HG02610 (cell line): ENCODE results near the gene CDH4.

ENCODE experiments used
- ATAC-seq: cut with Tn5 transposase; IDR thresholded peaks from one replicate; pipeline ENCODE4 v1.9.1; 2021; ENCODE audit warnings: mild to moderate bottlenecking, moderate library complexity; ENCODE audit not compliant: unreplicated experiment

The CDH4 gene

DNA sequence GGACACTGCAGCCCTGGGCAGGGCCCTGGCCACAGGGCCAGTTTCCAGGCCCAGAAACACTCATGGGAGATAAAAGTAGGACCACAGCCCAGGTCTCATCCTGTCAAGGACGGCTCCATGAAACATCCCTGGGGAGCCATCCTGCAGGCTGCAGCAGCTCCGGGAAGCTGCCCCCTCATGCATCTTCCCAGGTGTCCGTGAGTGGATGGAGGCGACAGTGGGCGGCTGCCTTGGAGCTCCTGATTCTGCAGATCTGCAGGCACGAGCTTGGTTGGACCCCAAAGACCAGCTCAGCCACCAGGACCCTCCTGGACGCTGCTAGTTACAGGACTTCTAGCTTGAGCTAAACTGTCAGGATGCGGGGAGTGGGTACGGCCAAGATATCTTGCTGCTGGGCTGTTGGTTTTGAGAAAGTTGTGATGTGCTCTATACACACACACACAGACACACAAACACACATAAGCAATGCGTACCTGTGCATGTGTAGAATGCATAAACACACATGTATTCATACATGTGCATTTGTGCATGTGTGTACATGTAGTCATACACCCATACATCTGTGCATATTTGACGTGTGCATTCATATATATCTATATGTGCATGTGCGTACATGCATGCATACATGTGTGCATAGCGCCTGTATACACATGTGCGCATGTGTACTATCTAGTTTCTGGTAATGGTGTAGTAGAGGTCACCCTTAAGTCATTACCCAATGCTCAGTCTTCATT lies 515.9 kb downstream of the CDH4 start:
- ATAC-seq = no peak

DNA sequence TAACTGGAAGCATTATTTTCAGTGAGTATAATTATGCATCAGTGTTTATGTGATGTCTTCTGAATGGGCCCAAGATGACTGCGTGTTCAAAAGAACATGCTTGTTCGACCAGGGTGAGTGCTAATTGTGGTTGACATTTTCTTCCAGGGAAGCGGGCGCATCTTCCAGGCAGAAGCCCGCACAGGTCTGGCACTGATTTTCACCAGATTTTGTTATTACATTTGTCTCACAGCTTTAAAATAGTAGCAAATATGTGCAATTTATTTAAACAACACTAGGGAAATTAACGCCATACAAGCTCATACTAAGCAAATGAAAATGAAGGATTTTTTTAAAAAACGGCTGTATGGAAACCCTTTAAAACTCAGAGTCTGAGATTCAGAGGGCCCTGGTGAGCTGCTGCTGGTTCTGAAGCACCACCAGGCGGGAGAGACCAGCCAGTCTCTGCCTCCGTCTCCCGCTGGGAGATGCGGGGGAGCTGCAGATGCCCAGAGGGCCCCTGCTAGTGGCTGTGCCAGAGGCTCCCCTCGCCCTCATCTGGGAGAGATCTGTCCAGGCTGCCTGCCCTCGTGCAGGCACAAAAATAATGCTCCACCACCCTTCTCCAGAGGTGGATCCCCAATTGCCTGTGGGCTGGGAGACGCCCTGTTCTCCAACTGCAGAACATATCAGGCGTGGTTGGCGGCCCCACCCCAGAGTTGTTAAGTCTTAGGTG lies 516.7 kb downstream of the CDH4 start:
- ATAC-seq = no peak

DNA sequence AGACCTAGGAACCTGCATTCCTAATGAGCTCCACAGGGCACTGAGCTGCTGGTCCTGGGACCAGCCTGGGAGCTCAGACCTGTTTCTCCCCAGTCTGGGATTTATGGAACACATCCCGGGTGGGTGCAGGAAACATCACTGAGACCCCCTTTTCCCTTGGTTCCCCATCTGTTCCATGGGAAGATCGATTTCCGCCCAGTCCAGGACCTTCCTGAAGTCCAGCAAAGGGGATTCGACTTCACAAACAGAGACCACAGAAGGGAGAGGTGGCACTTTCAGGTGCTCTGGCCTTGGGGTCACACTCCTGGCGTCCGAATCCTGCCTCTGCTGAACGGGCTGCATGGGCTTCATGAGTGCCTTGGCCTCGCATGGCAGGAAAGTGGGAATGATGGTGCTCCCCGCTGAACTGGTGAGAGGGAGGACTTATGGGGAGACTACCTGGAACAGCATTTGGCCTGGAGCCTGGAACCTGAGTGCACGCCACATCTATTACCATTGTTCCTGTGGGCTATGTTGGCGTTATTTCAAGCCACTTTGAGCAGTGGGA lies 517.3 kb downstream of the CDH4 start:
- no peak for ATAC-seq

DNA sequence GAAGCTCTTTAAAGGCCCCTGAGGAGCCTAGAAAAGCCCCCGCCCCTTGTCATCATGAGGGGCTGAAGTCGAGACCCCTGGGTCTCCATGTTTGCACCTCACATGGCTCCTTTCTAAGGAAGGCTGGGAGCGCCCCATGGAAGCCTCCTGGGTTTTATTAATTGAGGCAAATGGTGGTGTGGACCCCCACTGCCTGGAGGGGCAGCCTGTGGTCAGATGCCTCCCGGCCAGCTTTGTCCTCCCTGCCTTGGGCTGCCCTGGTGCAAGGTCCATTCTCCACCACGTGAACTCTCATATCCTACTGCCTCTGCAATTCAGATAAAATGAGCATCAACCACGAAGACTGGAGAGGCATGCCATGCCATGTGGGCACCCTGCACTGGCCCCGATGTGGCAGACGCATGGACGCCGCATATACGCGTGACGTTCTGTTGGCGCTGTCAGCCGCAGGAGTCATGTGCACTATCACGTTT lies 518.1 kb downstream of the CDH4 start:
- no peak for ATAC-seq

DNA sequence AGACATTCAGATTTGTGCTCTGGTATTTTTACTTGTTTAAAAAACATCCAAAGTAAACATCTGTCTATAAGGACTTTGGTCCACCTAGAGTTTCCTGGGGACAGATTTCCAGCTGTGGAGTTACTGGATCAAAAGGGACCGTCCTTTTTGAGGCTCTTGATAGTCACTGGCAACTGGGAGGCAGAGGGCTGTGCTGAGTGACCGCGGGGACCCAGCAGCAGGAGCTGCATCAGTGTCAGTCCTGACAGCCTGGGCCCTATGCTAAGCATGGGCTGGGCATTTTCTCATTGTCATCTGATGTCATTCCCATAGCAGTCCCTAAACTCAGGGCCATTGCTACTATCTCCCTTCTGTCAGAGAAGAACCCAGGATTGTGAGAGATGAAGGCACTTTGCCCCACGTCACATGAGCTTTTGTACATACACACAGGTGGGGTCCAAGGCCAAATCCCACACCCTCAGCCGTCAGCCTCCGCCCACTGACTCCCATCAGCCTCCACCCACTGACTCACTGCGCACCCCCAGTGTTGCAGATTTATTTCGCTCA lies 519.8 kb downstream of the CDH4 start:
- no peak for ATAC-seq

DNA sequence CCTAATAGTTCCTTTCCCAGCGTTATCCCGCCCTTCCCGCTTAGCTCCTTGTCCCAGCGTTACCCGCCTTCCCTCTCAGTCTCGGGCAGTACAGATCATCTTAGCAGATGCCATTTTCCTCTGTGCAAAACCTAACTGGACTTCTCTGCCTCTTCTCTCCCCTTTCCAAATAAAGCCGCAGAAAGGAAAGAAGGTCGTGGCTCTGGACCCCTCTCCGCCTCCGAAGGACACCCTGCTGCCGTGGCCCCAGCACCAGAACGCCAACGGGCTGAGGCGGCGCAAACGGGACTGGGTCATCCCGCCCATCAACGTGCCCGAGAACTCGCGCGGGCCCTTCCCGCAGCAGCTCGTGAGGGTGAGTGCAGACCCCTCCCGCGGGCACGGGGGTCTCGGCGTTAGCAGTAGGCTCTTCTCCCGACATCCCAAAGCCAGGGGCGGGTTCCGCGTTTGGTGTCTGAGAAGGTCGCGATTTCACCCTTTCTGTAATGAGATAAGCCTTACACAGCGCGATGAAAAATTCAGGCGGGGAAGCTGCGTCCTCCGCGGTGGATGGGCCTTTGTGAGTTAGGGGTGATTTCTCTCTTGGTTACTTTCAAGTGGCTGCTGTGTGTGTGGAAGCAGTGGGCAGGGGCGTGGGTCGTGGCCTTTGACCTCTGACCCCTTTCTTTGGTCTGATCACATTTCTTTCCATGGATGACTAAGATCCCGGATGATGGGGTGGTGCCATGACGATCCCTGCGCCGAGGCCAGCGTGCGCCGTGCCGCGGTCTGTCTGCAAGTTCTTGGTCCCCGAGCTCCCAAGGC lies 521.0 kb downstream of the CDH4 start:
- no peak for ATAC-seq

DNA sequence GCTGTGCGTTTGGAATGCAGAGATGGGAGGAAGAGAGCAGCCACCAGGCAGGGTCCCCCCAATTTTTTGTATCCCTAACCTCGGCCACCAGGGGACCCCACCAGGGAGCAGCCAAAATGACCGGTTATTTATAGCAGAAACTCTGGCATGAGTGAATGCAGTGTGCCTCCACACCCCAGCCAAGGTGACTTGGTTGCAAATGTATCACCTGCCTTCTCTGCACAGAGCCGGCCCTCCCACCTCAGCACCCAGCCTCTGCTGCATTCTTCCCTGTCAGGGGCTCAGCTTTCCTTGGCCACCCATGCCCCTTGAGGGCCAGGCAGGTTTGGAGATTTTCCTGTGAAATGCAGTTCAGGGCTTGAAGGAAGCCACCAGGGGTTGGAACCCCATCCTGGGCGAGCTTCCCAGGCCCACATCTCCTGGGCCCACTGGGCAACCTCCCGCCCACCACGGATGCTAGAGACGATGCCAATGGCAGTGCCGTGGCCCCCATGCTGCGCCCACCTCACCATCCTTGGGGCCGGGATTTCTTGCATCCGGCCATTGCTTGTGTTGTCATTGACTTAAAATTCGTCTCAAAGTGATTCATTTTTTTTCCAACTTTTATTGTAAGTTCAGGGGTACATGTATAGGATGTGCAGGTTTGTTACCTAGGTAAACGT lies 522.0 kb downstream of the CDH4 start:
- ATAC-seq = no peak

DNA sequence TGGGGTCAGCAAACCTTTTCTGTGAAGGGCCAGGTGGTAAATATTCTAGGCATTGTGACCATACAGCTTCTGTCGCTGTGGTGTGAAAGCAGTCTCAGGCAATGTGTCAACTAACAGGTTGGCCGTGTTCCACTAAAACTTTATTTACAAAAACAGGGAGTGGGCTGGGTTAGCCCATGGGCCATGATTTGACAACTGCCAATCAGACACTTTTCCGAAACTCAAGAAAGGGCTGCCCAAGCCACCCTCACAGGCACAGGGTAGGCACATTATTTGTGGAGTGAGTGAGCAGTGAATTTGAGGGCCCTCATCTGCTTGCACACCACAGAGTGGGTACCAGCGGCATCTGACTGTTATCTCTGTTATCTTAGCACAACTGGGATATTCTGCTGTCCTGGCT lies 523.4 kb downstream of the CDH4 start:
- no peak for ATAC-seq

DNA sequence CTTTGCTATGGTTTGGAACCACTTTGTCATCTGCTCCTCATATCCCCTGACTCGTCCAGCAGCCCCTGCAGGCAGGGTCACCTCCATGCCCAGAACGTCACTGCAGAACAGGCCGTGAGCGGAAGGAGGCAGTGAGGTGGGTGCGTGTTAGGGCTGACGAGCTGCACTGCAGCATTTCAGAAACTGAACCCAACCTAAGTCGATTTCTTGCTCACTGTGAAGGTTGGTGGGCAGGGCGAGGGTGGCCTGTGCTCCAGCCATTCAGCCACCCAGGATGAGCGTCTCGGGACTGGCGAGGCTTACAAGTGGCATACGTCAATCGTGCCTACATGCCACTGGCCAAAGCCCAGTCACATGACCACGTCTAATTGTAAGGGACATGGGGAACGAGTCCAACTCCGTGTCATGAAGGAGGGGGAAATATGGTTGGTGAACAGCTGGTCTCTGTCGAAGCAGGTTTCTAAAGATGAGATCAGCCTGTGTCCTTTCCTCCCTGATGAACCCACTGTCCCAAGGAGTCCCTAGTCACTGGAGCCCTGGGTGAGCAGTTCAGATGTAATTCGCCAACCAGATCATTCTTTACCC lies 524.5 kb downstream of the CDH4 start:
- no peak for ATAC-seq

DNA sequence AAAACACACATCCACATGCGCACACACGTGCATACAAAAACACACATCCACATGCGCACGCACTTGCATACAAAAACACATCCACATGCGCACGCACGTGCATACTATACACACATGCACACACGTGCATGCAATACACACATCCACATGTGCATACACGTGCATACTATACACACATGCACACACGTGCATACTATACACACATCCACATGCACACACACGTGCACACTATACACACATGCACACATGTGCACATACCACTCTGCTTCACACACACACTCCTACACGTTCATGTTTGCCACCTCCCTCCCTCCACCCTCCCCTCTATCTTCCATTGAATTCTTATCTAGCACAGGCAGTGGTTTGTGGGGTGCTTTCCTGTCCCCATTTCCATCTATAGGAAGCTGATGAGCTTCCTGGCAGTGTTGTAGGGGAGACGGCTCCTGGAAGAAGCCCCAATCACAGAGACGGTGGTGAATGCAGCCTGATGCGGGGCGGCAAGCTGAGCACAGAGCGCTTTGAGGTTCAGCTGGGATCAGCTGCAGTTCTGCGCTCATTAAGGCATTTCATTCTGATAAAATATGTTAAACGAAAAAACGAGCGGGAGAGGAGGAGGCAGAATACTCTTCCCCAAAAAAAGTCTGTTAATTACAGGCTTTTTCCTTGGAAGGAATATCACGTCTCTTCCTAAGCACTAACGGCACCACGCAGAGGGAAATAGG lies 525.9 kb downstream of the CDH4 start:
- ATAC-seq = no peak

DNA sequence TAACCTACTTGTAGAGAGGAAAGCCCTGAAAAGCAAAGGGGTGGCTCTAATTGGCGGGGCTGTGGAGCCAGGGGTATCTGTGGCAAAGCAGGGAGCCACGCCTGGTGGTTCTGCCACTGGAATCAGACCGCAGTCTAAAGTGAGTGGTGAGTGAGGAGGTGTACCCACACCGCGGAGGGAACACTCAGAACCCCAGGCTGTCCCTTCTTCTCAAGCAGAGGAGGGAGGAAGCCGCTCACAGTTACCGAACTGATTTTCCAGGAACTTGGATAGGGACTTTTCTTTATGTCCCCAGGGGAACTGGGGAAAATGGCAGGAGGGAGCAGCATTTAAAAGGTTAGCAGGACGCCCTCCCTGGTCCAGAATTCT lies 526.4 kb downstream of the CDH4 start:
- no peak for ATAC-seq

DNA sequence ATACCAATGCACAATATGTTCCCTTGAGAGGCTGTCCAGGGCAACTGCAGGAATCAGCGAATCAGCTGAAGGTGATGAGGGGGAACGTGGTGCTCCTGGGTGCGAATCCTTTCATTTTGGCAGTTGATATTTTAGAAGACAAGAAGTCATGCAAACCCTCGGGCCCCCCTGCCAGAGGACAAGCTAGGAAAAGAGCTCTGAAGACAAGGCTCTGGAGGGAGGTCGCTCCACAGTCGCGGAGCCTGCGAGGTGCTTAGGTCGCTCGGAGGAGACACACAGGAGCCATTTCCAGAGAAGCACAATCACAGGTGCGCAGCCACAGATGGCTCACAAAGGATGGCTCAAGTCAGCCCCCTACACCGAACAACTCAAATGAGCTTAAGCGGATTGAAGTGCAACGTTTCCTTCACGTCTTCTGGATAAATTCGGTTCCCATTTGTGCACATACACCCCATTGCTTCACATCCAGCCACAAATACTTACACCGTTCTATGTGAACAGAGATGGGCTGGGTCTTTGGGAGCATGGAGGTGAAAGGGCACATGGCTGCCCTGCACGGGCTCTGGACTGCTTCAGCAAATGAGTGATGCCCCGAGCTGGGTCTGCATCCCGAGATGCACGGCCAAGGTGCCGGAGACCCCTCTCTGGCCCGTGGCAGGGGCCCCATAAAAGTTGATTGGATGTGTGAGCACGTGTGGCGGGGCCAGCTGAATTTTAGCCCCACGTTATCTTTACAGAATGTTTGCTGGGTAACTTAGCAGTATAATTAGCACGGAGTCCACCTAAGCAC lies 527.3 kb downstream of the CDH4 start:
- ATAC-seq = no peak

DNA sequence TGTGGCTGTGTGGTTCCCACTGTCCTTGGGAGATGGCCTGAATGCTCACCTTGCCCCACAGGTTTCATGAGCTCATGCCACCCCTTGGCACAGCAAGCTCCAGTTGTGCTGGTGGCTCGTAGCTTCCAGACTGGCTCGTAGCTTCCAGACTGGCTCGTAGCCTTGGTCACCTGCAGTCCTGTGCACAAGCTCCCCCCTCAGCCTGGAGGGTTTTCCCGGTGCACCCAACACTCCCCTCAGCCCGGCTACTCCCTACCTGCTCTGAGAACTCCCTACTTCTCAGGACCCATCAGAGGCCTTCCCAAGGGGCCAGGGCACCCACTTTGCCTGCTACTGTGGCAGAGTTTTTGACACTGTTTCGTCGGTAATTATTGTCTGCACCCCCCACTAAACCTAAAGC lies 528.0 kb downstream of the CDH4 start:
- no peak for ATAC-seq

DNA sequence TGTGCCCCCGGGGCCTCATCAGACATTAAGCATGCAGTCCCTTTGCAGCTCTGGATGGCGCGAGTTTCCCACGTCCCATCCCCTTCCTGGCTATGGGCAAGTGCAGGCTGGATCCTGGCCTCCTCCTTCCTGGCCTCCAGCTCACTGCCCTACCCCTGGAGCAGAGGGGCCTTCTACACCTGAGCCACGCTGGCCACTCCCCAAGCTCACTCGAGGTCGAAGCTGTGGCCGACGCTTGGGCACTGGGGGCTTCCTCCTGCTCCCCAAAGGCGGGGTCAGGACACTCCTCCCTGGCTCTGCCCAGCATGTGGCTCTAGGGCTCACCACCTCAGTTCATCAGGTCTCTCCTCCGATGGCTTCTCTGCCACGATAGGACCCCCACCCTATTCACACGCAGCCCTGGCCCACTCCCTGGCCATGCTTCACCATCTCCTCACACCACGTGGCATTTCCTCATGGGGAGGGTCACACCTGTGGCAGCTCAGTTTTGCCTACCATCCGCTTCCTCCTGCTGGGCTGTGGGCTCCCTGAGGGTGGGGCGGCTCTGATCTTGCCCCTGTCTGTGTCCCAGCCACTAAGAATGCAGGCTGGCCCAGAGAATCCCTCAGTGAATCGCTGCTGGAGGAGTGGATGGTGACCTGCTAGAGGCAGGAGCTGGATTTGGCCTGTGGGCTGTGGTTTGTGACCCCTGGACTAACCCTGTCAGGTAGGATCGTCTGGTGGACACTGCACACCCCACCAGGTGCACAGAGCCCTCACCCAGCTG lies 532.9 kb downstream of the CDH4 start:
- ATAC-seq = no peak

DNA sequence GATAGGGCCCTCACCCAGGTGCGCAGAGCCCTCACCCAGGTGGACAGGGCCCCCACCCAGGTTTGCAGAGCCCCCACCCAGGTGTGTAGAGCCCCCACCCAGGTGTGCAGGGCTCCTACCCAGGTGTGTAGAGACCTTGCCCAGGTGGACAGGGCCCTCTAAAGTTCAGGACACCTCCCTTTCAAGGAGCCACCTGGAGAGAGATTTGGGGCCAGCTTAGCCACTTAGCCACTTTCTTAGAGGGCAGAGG lies 533.4 kb downstream of the CDH4 start:
- ATAC-seq = no peak

DNA sequence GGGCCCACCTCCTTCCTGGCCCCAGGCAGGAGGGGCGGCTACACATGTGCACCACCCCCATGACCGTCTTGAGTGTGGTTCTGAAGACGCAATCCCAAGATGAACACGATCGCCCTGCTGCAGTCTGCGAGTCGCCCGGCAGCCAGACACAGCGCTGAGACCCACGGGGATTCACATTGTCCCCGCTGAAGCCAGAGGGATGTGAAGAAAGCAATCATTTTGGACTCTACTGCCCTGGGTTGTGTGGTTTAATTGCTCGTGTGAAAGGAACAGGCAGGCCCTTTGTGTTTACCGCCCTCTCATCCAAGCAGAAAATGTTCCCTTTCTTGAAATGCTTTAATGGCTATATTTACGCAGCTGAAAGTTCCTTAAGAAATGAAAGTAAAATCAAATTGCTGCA lies 534.2 kb downstream of the CDH4 start:
- no peak for ATAC-seq

DNA sequence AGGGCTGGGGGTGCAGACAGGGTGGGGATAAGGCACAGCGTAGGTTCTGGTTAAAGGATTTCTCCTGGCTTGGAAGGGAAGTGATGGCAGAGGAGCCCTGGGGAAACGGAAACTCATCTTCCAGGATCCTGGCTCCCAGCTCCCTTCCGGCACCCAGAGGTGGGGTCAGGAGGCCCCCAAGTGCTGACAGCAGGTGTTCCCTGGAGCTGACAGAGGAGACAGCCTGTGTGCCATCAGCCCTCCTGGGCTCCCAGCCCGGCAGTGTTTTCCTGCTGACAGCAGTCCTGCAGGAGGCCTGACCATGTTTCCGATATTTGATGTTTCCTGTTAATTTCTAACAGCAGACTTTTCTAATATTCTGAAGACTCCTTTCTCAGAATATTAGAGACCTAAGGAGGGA lies 536.3 kb downstream of the CDH4 start:
- no peak for ATAC-seq

DNA sequence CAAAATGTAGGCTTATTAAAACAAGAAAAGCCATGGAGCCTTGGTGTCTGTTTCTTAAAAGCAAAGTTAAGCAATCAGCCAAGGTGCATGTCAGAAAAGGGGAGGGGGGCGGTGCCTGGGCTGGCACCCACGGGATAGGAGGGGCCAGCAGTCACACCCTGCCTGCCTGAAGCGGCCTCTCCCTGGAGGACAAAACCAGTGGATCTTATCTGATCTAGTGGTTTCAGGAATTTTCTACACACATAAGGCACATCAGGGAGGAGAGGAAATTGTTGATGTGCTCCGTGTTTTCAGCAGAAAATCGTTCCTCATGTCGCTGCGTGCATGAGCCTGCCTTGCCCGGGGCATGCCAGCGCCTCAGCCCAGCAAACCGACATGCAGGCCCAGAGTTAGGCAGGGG lies 537.3 kb downstream of the CDH4 start:
- ATAC-seq = no peak
